HepG2 (cell line): ENCODE measurements around the gene VEGFC. TPM values are rescaled to one million over a fixed set of nuclear protein-coding genes. Genes with fewer than 3 reads are reported as not detected.

Experiments
- ATAC-seq: fragments of 200-7000 bp; cut with Tn5 transposase; 3 replicates; pipeline ENCODE4 v1.9.1; 2020; ENCODE audit warnings: mild to moderate bottlenecking, moderate library complexity
- BruUV-seq: library from RNA; stranded (reverse); fragments of 400-500 nt; replicated peaks from 2 replicates; lab custom pipeline; 2021; lab: Mats Ljungman, UMichigan
- CTCF ChIA-PET: fragments of 300-600 bp; formaldehyde crosslinking; extraction: SDS; loops from one replicate; lab custom pipeline; 2021; ENCODE audit warnings: low total read pairs, inconsistent platforms, low intra/inter-chr PET ratio; lab: Yijun Ruan, JAX
- POLR2A ChIA-PET: fragments of 350-600 bp; sonication (Branson Sonifier 250); formaldehyde crosslinking; loops from one replicate; lab custom pipeline; 2020; ENCODE audit warnings: antibody characterized with exemption, inconsistent platforms; lab: Yijun Ruan, JAX
- DNase-seq: peaks from one replicate; pipeline ENCODE4 v3.0.0-alpha.2; 2015; ENCODE audit warnings: low spot score
- FAIRE-seq: peaks from 3 replicates; lab custom pipeline; 2011; peaks lifted over from hg19 to GRCh38; lab: Jason Lieb, UNC
- H2AFZ ChIP-seq: one replicate; pipeline ENCODE4 v1.6.1; 2011; ENCODE audit warnings: low read length, inconsistent platforms
- H3K27ac ChIP-seq: fragments of 300-600 bp; 3 replicates; pipeline ENCODE4 v1.8.0; 2011; ENCODE audit warnings: mixed run types, mild to moderate bottlenecking, mixed read lengths, low read length, inconsistent platforms; ENCODE audit not compliant: insufficient read depth; ENCODE audit errors: extremely low read length
- H3K27me3 ChIP-seq, 2 experiments: fragments of 200-600 bp in 1 of 2; 2 replicates in 1 of 2; 3 replicates in 1 of 2; pipeline versions ENCODE4 v1.6.0 to v1.8.0; 2011; ENCODE audit warnings: low read length in 2 of 2, mild to moderate bottlenecking in 2 of 2, moderate library complexity in 2 of 2, inconsistent platforms in 1 of 2; ENCODE audit not compliant: insufficient read depth in 2 of 2, control insufficient read depth in 1 of 2
- H3K36me3 ChIP-seq, 2 experiments: fragments of 200-600 bp in 1 of 2; replicated peaks in 1 of 2; 2 replicates in 1 of 2; 3 replicates in 1 of 2; pipeline versions ENCODE4 v1.5.1 to v1.8.0; 2011; ENCODE audit warnings: low read length in 2 of 2, inconsistent platforms in 1 of 2; ENCODE audit not compliant: insufficient read depth in 2 of 2, control insufficient read depth in 1 of 2
- H3K4me1 ChIP-seq: 2 replicates; pipeline ENCODE4 v1.5.1; 2012; ENCODE audit warnings: low read length, inconsistent platforms; ENCODE audit not compliant: insufficient read depth
- H3K4me2 ChIP-seq: 2 replicates; pipeline ENCODE4 v1.6.0; 2011; ENCODE audit warnings: low read depth, low read length, inconsistent platforms
- H3K4me3 ChIP-seq, 3 experiments: fragments of 200-600 bp in 1 of 3; sonication (generic), shearing (Covaris generic) in 1 of 3; replicated peaks in 1 of 3; 2 replicates each; pipeline ENCODE4 v1.5.1; 2011 to 2016; ENCODE audit warnings: low read length in 3 of 3, inconsistent platforms in 2 of 3, low read depth in 2 of 3, mild to moderate bottlenecking in 2 of 3, control low read depth in 1 of 3, mixed read lengths in 1 of 3; ENCODE audit not compliant: insufficient read depth in 1 of 3
- H3K79me2 ChIP-seq: one replicate; pipeline ENCODE4 v1.6.1; 2011; ENCODE audit warnings: low read length, inconsistent platforms; ENCODE audit not compliant: insufficient read depth
- H3K9ac ChIP-seq: 2 replicates; pipeline ENCODE4 v1.6.0; 2011; ENCODE audit warnings: mild to moderate bottlenecking, low read depth, low read length, inconsistent platforms; ENCODE audit not compliant: insufficient read depth
- H3K9me3 ChIP-seq: 2 replicates; pipeline ENCODE4 v1.5.1; 2012; ENCODE audit warnings: mild to moderate bottlenecking, low read length
- H4K20me1 ChIP-seq: 2 replicates; pipeline ENCODE4 v1.6.0; 2011; ENCODE audit warnings: inconsistent platforms, mild to moderate bottlenecking, low read length, moderate library complexity; ENCODE audit not compliant: insufficient read depth
- GPN1 ChIP-seq: sonication (generic); formaldehyde crosslinking; IDR thresholded peaks from 2 replicates; pipeline ENCODE4 v1.5.1; 2020; ENCODE audit warnings: missing genetic modification reagents, borderline replicate concordance
- KDM3A ChIP-seq: IDR thresholded peaks from 2 replicates; pipeline ENCODE4 v1.6.1; 2018; ENCODE audit warnings: low read depth, missing compliant biosample characterization
- KDM6A ChIP-seq: IDR thresholded peaks from 2 replicates; pipeline ENCODE4 v1.6.1; 2016; ENCODE audit warnings: low read depth
- MAZ ChIP-seq, 2 experiments: sonication (generic) in 1 of 2; formaldehyde crosslinking in 1 of 2; IDR thresholded peaks; 2 replicates each; pipeline versions ENCODE4 v1.5.0 to v1.6.1; 2012 to 2020; ENCODE audit warnings: low read depth in 2 of 2, mild to moderate bottlenecking in 2 of 2, borderline replicate concordance in 1 of 2, improper control_type of control experiment in 1 of 2, low read length in 1 of 2, missing genetic modification reagents in 1 of 2, moderate library complexity in 1 of 2
- MLLT10 ChIP-seq: sonication (generic); formaldehyde crosslinking; IDR thresholded peaks from 2 replicates; pipeline ENCODE4 v1.4.0; 2020; ENCODE audit warnings: missing genetic modification reagents
- THAP11 ChIP-seq: IDR thresholded peaks from 2 replicates; pipeline ENCODE4 v1.6.1; 2016; ENCODE audit warnings: missing biosample characterization, missing genetic modification reagents
- ZBTB3 ChIP-seq: sonication (generic); formaldehyde crosslinking; IDR thresholded peaks from 2 replicates; pipeline ENCODE4 v1.4.0; 2020; ENCODE audit warnings: low read depth, mild to moderate bottlenecking, moderate library complexity, missing genetic modification reagents, borderline replicate concordance
- ZSCAN9 ChIP-seq: IDR thresholded peaks from 2 replicates; pipeline ENCODE4 v1.6.1; 2016; ENCODE audit warnings: borderline replicate concordance
- WGBS: methylation state at CpG from one replicate; pipeline ENCODE4 v1.1.6; 2017; ENCODE audit warnings: low lambda C conversion rate; 5-methylcytosine and 5-hydroxymethylcytosine counted together
- in situ Hi-C: cut with HindIII; loops from 2 replicates; pipeline ENCODE4 v1.10.0; 2017; ENCODE audit warnings: low pct_unique_long_range_greater_than_20kb; ENCODE audit not compliant: extremely low pct_ligation_motif_present
- intact Hi-C: fragments of 100-400 bp; cut with micrococcal nuclease; formaldehyde crosslinking; loops from one replicate; pipeline ENCODE4 v1.10.0; 2022; ENCODE audit not compliant: unreplicated experiment
- polyA plus RNA-seq, 8 experiments: library from polyadenylated mRNA; depleted of rRNA in 3 of 8; stranded (reverse) in 7 of 8; unstranded in 1 of 8; fragments of >200 nt; fragmentation: Illumina TruSeq in 4 of 8; extraction: Trizol in 4 of 8; gene quantifications; 2 replicates each; pipeline versions ENCODE4 v1.2.1 to v1.2.3, GENCODE V29; 2011 to 2016; ENCODE audit warnings: low read depth in 4 of 8, missing spikeins in 1 of 8, mixed read lengths in 1 of 8; ENCODE audit not compliant: insufficient read depth in 1 of 8
- total RNA-seq, 5 experiments: library from RNA; depleted of rRNA; stranded (reverse); fragments of >200 nt; fragmentation: Illumina TruSeq; extraction: Trizol; gene quantifications; 2 replicates each; pipeline ENCODE4 v1.2.3, GENCODE V29; 2016; ENCODE audit warnings: low read depth in 1 of 5
- TF ChIP-seq, protein P1 (sequence below): sonication (generic); formaldehyde crosslinking; IDR thresholded peaks from 2 replicates; pipeline ENCODE4 v1.8.0; 2022; ENCODE audit warnings: mild to moderate bottlenecking, missing genetic modification reagents; ENCODE audit not compliant: insufficient replicate concordance
- TF ChIP-seq, protein P2 (sequence below): sonication (generic); formaldehyde crosslinking; IDR thresholded peaks from 2 replicates; pipeline ENCODE4 v1.4.0; 2020; ENCODE audit warnings: missing genetic modification reagents, mild to moderate bottlenecking, borderline replicate concordance
- TF ChIP-seq, protein P3 (sequence below): sonication (generic); formaldehyde crosslinking; IDR thresholded peaks from 2 replicates; pipeline ENCODE4 v1.5.0; 2020; ENCODE audit warnings: missing genetic modification reagents
- TF ChIP-seq, protein P4 (sequence below): sonication (generic); formaldehyde crosslinking; IDR thresholded peaks from 2 replicates; pipeline ENCODE4 v1.5.0; 2020; ENCODE audit warnings: missing genetic modification reagents, mild to moderate bottlenecking, borderline replicate concordance
- TF ChIP-seq, protein P5 (sequence below): IDR thresholded peaks from 2 replicates; pipeline ENCODE4 v1.6.1; 2016; ENCODE audit warnings: mild to moderate bottlenecking, missing biosample characterization, missing genetic modification reagents
- TF ChIP-seq, protein P6 (sequence below): sonication (generic); formaldehyde crosslinking; IDR thresholded peaks from 2 replicates; pipeline ENCODE4 v1.5.0; 2020; ENCODE audit warnings: mild to moderate bottlenecking, missing genetic modification reagents, borderline replicate concordance

Gene VEGFC
- total and polyA plus RNA-seq, 2 of the 13 experiments (the other 11 are each of a cell fraction or from before 2014, with no cell fraction given) = not detected

DNA sequence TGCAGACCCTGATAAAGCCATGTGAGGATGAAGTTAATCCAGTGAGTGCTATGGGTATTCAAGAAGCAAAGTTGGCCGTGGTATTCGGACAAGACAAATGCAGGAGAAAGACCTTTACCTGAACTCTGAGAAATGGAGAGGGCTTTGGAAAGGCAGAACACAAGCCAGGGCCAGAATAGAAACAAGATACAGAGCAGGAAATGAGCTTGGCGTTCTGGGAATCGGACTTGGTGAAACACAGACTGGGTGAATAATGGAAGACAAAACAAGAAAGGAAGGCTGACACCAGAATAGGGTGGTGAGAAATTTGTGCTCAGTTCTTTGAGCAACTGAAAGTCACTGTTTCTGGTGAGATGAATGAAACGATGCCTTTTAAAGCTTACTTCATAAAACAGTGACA, 83.3 kb downstream of the VEGFC start:
- Histone ChIP-seq H2AFZ (no peak overlapping the region), H3K9me3 (no peaks in the 10 kb centered on the region), H3K9ac (no peak overlapping the region), H3K4me2 (no peak overlapping the region), H3K79me2 (no peaks in the 10 kb centered on the region), H3K36me3 (no peaks in the 10 kb centered on the region), H3K4me3 (no peak overlapping the region), H3K27ac (no peak overlapping the region), H3K4me1 (no peaks in the 10 kb centered on the region), H3K27me3 (no peaks in the 10 kb centered on the region), H4K20me1 (no peaks in the 10 kb centered on the region)
- CTCF ChIA-PET = no interaction called here
- no TSS peak for BruUV-seq
- intact Hi-C loops = no loop called here
- DNase-seq = no peak
- FAIRE-seq = no peak
- POLR2A ChIA-PET = no interaction called here
- in situ Hi-C loops = no loop called here
- ATAC-seq = no peak
- WGBS = 0% methylated on average over 5 of the region's 5 CpGs
- TF ChIP-seq, protein P1, sequence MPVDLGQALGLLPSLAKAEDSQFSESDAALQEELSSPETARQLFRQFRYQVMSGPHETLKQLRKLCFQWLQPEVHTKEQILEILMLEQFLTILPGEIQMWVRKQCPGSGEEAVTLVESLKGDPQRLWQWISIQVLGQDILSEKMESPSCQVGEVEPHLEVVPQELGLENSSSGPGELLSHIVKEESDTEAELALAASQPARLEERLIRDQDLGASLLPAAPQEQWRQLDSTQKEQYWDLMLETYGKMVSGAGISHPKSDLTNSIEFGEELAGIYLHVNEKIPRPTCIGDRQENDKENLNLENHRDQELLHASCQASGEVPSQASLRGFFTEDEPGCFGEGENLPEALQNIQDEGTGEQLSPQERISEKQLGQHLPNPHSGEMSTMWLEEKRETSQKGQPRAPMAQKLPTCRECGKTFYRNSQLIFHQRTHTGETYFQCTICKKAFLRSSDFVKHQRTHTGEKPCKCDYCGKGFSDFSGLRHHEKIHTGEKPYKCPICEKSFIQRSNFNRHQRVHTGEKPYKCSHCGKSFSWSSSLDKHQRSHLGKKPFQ (CRISPR knock-in tag) = no peak
- TF ChIP-seq KDM3A (CRISPR knock-in tag) (no peak), THAP11 (CRISPR knock-in tag) (no peak), GPN1 (no peak), ZSCAN9 (CRISPR knock-in tag) (no peak), MAZ (IDR thresholded peaks at IDR 0.05; ENCODE audit: borderline replicate concordance, low read depth, low read length) (no peak), MAZ (CRISPR knock-in tag; IDR thresholded peaks at IDR 0.05; ENCODE audit: low read depth) (no peak), ZBTB3 (CRISPR knock-in tag) (no peak), KDM6A (CRISPR knock-in tag) (no peak), MLLT10 (CRISPR knock-in tag) (no peak)
- TF ChIP-seq, protein P2, sequence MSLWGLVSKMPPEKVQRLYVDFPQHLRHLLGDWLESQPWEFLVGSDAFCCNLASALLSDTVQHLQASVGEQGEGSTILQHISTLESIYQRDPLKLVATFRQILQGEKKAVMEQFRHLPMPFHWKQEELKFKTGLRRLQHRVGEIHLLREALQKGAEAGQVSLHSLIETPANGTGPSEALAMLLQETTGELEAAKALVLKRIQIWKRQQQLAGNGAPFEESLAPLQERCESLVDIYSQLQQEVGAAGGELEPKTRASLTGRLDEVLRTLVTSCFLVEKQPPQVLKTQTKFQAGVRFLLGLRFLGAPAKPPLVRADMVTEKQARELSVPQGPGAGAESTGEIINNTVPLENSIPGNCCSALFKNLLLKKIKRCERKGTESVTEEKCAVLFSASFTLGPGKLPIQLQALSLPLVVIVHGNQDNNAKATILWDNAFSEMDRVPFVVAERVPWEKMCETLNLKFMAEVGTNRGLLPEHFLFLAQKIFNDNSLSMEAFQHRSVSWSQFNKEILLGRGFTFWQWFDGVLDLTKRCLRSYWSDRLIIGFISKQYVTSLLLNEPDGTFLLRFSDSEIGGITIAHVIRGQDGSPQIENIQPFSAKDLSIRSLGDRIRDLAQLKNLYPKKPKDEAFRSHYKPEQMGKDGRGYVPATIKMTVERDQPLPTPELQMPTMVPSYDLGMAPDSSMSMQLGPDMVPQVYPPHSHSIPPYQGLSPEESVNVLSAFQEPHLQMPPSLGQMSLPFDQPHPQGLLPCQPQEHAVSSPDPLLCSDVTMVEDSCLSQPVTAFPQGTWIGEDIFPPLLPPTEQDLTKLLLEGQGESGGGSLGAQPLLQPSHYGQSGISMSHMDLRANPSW (CRISPR knock-in tag) = no peak
- TF ChIP-seq, protein P3, sequence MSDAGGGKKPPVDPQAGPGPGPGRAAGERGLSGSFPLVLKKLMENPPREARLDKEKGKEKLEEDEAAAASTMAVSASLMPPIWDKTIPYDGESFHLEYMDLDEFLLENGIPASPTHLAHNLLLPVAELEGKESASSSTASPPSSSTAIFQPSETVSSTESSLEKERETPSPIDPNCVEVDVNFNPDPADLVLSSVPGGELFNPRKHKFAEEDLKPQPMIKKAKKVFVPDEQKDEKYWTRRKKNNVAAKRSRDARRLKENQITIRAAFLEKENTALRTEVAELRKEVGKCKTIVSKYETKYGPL (CRISPR knock-in tag) = no peak
- TF ChIP-seq, protein P4, sequence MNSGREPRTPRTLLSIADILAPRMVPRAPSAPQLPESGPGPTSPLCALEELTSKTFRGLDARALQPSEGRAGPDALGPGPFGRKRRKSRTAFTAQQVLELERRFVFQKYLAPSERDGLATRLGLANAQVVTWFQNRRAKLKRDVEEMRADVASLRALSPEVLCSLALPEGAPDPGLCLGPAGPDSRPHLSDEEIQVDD = no peak
- TF ChIP-seq, protein P5, sequence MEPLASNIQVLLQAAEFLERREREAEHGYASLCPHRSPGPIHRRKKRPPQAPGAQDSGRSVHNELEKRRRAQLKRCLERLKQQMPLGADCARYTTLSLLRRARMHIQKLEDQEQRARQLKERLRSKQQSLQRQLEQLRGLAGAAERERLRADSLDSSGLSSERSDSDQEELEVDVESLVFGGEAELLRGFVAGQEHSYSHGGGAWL = no peak
- TF ChIP-seq, protein P6, sequence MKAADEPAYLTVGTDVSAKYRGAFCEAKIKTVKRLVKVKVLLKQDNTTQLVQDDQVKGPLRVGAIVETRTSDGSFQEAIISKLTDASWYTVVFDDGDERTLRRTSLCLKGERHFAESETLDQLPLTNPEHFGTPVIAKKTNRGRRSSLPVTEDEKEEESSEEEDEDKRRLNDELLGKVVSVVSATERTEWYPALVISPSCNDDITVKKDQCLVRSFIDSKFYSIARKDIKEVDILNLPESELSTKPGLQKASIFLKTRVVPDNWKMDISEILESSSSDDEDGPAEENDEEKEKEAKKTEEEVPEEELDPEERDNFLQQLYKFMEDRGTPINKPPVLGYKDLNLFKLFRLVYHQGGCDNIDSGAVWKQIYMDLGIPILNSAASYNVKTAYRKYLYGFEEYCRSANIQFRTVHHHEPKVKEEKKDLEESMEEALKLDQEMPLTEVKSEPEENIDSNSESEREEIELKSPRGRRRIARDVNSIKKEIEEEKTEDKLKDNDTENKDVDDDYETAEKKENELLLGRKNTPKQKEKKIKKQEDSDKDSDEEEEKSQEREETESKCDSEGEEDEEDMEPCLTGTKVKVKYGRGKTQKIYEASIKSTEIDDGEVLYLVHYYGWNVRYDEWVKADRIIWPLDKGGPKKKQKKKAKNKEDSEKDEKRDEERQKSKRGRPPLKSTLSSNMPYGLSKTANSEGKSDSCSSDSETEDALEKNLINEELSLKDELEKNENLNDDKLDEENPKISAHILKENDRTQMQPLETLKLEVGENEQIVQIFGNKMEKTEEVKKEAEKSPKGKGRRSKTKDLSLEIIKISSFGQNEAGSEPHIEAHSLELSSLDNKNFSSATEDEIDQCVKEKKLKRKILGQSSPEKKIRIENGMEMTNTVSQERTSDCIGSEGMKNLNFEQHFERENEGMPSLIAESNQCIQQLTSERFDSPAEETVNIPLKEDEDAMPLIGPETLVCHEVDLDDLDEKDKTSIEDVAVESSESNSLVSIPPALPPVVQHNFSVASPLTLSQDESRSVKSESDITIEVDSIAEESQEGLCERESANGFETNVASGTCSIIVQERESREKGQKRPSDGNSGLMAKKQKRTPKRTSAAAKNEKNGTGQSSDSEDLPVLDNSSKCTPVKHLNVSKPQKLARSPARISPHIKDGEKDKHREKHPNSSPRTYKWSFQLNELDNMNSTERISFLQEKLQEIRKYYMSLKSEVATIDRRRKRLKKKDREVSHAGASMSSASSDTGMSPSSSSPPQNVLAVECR (CRISPR knock-in tag) = no peak
